22Rv1 (cell line): ENCODE data around the gene PTCH1.

Experiments
- H3K27ac ChIP-seq: fragments of 450-650 bp; 2 replicates; pipeline ENCODE4 v1.5.1; 2017
- ZFX ChIP-seq: fragments of 450-650 bp; IDR thresholded peaks from 2 replicates; pipeline ENCODE4 v1.6.1; 2017; ENCODE audit warnings: antibody characterized with exemption, borderline replicate concordance
- TF ChIP-seq, protein P1 (sequence below): fragments of 450-650 bp; IDR thresholded peaks from 2 replicates; pipeline ENCODE4 v1.5.1; 2017; ENCODE audit warnings: mild to moderate bottlenecking

Gene PTCH1

DNA sequence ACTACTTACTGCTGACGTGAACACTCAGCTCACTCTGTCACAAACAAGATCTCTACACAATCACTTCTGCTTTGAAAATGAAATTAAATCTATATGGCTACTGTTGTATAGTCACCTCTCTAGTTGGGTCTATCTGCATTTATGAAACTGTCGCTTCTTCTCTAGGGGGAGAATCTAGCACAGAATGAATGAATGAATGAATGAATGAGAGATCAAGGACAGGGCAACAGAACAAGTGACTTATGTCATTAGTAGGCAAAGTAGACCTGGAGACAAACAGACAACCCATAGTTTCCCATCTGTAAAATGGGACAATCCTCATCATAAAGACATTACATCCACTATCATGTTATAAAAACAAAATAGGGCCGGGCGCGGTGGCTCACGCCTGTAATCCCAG, 13.4 kb downstream of the PTCH1 start:
- TF ChIP-seq ZFX: no peak
- TF ChIP-seq, protein P1, sequence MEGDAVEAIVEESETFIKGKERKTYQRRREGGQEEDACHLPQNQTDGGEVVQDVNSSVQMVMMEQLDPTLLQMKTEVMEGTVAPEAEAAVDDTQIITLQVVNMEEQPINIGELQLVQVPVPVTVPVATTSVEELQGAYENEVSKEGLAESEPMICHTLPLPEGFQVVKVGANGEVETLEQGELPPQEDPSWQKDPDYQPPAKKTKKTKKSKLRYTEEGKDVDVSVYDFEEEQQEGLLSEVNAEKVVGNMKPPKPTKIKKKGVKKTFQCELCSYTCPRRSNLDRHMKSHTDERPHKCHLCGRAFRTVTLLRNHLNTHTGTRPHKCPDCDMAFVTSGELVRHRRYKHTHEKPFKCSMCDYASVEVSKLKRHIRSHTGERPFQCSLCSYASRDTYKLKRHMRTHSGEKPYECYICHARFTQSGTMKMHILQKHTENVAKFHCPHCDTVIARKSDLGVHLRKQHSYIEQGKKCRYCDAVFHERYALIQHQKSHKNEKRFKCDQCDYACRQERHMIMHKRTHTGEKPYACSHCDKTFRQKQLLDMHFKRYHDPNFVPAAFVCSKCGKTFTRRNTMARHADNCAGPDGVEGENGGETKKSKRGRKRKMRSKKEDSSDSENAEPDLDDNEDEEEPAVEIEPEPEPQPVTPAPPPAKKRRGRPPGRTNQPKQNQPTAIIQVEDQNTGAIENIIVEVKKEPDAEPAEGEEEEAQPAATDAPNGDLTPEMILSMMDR: no peak
- H3K27ac ChIP-seq: no peak overlapping the region

- H3K27ac ChIP-seq: no peak overlapping the region
- TF ChIP-seq, protein P1: no peak
- TF ChIP-seq ZFX: no peak
Measured at GRCh38 chr9:95502248-95502647, 14.5 kb downstream of the PTCH1 start.

DNA sequence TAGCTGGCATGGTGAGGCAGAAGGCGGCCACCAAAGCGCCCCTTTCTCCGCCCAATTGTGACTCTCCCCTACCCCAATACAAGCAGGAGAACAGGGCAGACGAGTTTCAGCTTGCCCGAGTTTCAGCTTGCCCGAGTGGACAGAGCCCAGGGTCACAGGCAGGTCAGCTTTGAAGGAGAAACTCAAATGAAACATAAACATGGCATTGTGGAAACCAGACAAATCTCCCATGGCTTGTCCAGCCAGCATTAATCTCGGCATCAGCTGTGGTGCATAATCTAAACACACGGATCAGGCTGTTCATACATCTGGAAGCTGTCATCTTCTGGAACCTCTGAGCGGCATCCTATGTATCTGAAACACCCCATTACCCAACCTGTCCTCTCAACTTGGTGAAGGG, 16.9 kb downstream of the PTCH1 start:
- no peak overlapping the region for H3K27ac ChIP-seq
- no peak for TF ChIP-seq ZFX
- TF ChIP-seq, protein P1: no peak

DNA sequence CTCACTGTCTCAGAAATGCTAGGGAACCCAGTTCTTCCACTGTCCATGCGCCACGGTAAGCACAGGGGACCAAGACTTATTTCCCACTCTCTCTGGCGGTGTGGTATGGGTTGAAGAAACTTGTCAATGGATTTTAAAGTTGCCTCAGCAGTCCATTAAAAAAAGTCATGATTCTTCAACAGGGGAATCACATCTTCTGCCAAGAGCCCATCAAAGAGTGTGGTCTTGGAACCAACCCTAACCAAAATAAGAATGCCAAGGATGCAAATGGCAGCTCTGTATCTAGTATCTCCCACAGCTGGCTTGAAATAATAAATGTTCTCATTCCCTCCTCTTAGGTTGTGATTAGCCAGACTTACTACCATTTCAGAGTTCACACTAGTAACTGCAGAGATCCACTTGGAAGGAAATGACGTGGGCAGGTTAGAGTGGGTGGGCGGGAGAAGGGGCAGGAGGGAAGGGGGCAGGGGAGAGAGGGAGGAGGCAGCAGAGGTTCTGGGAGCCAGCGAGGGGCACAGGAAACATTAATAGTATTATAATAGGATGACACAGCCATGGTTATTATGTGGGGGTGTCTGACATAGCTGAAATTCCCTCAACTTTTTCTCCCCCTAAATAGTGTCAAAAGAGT, 17.6 kb downstream of the PTCH1 start:
- no peak for TF ChIP-seq ZFX
- TF ChIP-seq, protein P1: no peak
- H3K27ac ChIP-seq: no peak overlapping the region

DNA sequence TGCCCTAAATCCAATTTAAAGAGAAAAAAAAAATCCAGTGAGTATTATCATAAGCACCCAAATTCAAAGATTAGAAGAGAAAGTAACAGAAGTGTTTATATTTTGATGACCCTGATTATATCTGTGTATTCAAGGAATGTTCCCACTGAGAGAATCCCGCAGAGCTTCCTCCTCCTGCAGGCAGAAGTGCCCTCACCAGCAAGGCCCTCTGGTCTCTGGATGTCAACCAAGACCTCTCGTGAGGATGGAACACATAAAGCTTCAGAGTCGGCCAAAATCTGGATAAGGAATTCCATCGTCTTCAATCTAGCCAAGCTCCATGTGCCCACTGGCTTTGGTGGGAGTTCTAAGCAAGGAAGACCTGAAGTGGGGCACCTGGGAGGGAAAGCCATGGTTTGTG, 18.1 kb downstream of the PTCH1 start:
- no peak overlapping the region for H3K27ac ChIP-seq
- TF ChIP-seq, protein P1: no peak
- no peak for TF ChIP-seq ZFX

DNA sequence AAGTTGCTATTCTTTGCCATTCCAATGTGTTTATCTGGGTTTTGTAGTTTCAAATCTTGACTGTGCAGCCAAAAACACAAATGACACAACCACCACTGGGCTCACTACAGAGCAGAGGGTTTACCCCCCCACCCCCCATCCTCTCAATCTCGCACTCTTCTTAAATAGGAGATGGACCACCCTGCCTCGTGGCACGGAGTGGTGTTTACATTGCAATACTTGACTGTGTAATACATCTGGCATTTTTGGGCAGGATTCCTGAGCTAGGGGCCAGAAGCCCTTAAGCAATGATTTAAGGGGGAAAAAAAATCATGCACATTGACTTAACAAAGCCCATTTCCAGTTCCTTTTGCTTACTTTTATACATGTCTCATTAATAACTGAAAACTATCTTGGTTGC, 19.0 kb downstream of the PTCH1 start:
- no peak for TF ChIP-seq ZFX
- no peak overlapping the region for H3K27ac ChIP-seq

GRCh38 chr9:95496687-95497086, 20.1 kb downstream of the PTCH1 start:
- H3K27ac ChIP-seq: no peak overlapping the region
- TF ChIP-seq ZFX: no peak
- TF ChIP-seq, protein P1: no peak

GRCh38 chr9:95495961-95496360, 20.8 kb downstream of the PTCH1 start:
- H3K27ac ChIP-seq: peak overlapping the region; percentile 75; the same call in 1 of the 2 replicates
- TF ChIP-seq, protein P1: no peak
- TF ChIP-seq ZFX: no peak
